MCF 10A (cell line): ENCODE results near the gene PTPRM. TPM values are rescaled to one million over a fixed set of nuclear protein-coding genes. Genes with fewer than 3 reads are reported as not detected.
A peak's percentile ranks its signal among the peaks of the same experiment; 100 is the strongest.

Source experiments
- BruUV-seq: library from RNA; stranded (reverse); fragments of 400-500 nt; replicated peaks from 2 replicates; lab custom pipeline; 2021; lab: Mats Ljungman, UMichigan
- CTCF ChIA-PET: fragments of 300-600 bp; sonication (Branson Sonifier 250); formaldehyde crosslinking; extraction: SDS; loops from one replicate; lab custom pipeline; 2021; ENCODE audit warnings: antibody characterized with exemption, inconsistent platforms; lab: Yijun Ruan, JAX
- POLR2A ChIA-PET: fragments of 300-600, 350-650 bp; sonication (Branson Sonifier 250); formaldehyde crosslinking; extraction: SDS; loops from one replicate; lab custom pipeline; 2020; ENCODE audit warnings: antibody characterized with exemption, inconsistent platforms; lab: Yijun Ruan, JAX
- DNase-seq: peaks from one replicate; pipeline ENCODE4 v3.0.0-alpha.2; 2018; ENCODE audit not compliant: unreplicated experiment
- H3K27ac Mint-ChIP-seq: one replicate; pipeline ENCODE4 v1.8.0; 2022; ENCODE audit warnings: mild to moderate bottlenecking, low read depth, mixed read lengths; ENCODE audit not compliant: unreplicated experiment
- H3K27me3 Mint-ChIP-seq: one replicate; pipeline ENCODE4 v1.8.0; 2022; ENCODE audit warnings: mixed read lengths; ENCODE audit not compliant: insufficient read depth, unreplicated experiment
- H3K36me3 Mint-ChIP-seq: one replicate; pipeline ENCODE4 v1.8.0; 2022; ENCODE audit warnings: mild to moderate bottlenecking, moderate library complexity, mixed read lengths; ENCODE audit not compliant: insufficient read depth, unreplicated experiment
- H3K4me1 Mint-ChIP-seq: one replicate; pipeline ENCODE4 v1.8.0; 2022; ENCODE audit warnings: mixed read lengths; ENCODE audit not compliant: insufficient read depth, unreplicated experiment
- H3K4me3 Mint-ChIP-seq: one replicate; pipeline ENCODE4 v1.8.0; 2022; ENCODE audit warnings: mild to moderate bottlenecking, moderate library complexity, mixed read lengths; ENCODE audit not compliant: unreplicated experiment
- H3K9me3 Mint-ChIP-seq: one replicate; pipeline ENCODE4 v1.8.0; 2022; ENCODE audit warnings: mixed read lengths; ENCODE audit not compliant: unreplicated experiment
- intact Hi-C: fragments of 100-400 bp; cut with micrococcal nuclease; formaldehyde crosslinking; loops from 2 replicates; pipeline ENCODE4 v1.14.1; 2022
- total RNA-seq: library from RNA; stranded (reverse); gene quantifications from 2 replicates; pipeline ENCODE4 v1.2.3, GENCODE V29; 2022
- TF ChIP-seq, protein P1 (sequence below): fragments of 200-600 bp; IDR thresholded peaks from one replicate; pipeline ENCODE4 v1.8.0; 2022; ENCODE audit warnings: antibody characterized with exemption, mild to moderate bottlenecking; ENCODE audit not compliant: unreplicated experiment

The PTPRM gene
- total RNA-seq, 1 experiment from 2014 or later, result 82.8 TPM

DNA sequence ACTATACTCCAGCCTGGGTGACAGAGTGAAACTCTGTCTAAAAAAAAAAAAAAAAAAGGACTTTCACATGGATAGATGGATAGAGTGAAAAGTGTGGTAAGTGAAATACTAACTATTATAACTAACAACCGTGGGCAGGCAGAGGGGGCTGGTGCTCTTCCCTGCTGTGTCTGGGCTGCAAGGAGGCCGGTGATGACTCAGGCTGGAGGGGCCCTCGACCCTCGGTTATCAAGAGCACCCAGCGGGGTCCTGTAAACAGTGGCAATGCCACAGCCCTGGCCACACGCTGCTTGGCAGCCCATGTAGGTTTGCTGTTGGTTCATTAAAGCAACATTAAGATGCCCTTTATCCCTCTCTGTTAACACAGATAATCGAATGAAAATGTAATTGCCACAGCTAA is 857.4 kb downstream of the PTPRM start:
- BruUV-seq, result no TSS peak
- CTCF ChIA-PET, result interaction anchor here (2.2 kb wide), 1 partner anchor 12 kb away, joined by 6 read pairs; no protein-coding TSS in a partner anchor

DNA sequence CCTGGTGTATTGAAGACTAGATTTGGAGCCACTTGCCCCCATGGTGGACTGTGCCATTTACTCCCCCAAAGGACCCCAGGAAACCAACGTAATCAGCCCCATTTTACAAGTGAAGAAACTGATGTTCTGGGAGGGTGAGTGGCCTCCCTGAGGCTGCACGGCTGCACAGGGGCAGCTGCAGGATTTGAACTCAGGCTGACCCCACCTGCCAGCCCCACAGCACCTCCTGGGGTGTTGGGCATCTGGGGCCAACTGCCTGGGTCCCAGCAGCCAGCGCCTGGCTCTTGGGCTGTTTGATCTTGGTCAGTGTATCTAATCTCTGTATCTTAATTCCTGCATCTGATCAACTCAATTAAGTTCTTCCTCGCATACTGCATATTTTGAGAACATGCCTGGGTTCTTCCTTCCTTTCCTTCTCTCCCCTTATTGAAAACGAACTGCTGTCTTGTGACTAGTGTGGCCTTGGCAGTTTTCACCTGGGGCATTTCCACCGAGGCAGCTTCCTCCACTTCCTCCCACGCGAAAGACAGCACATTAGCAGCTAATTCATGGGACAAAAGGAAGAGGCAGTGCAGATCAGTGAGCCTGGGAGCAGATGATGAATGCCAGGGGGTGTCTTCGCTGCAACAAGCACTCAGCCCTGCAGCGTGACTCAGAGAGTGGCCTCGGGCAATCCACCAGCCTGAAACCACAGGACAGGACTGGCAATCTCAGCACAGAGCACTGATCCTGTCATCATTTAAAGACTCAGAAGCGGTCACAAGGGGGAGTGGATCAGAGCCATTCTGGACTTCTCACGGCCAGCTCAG is 858.0 kb downstream of the PTPRM start:
- no peaks in the 10 kb centered on the region for H3K27me3 Mint-ChIP-seq
- DNase-seq, result peak; percentile 72
- H3K9me3 Mint-ChIP-seq, result no peaks in the 10 kb centered on the region
- no peak overlapping the region for H3K4me3 Mint-ChIP-seq
- H3K27ac Mint-ChIP-seq, result no peak overlapping the region
- intact Hi-C loops, result no loop called here
- CTCF ChIA-PET, result interaction anchor here (0.6 to 2.2 kb wide), 4 partner anchors 11 to 391 kb away, joined by 3 to 6 read pairs (median 4); no protein-coding TSS in a partner anchor
- H3K4me1 Mint-ChIP-seq, result peaks cover 6% of the 10 kb centered on the region
- POLR2A ChIA-PET, result interaction anchor here (1.1 to 1.4 kb wide), 2 partner anchors 10 to 88 kb away, joined by 3 to 4 read pairs; no protein-coding TSS in a partner anchor
- no TSS peak for BruUV-seq
- no peaks in the 10 kb centered on the region for H3K36me3 Mint-ChIP-seq
- TF ChIP-seq, protein P1, sequence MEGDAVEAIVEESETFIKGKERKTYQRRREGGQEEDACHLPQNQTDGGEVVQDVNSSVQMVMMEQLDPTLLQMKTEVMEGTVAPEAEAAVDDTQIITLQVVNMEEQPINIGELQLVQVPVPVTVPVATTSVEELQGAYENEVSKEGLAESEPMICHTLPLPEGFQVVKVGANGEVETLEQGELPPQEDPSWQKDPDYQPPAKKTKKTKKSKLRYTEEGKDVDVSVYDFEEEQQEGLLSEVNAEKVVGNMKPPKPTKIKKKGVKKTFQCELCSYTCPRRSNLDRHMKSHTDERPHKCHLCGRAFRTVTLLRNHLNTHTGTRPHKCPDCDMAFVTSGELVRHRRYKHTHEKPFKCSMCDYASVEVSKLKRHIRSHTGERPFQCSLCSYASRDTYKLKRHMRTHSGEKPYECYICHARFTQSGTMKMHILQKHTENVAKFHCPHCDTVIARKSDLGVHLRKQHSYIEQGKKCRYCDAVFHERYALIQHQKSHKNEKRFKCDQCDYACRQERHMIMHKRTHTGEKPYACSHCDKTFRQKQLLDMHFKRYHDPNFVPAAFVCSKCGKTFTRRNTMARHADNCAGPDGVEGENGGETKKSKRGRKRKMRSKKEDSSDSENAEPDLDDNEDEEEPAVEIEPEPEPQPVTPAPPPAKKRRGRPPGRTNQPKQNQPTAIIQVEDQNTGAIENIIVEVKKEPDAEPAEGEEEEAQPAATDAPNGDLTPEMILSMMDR, result no peak

More for the DNA sequence above, 857.4 kb downstream of the PTPRM start:
- intact Hi-C loops, result no loop called here
- H3K4me3 Mint-ChIP-seq, result no peak overlapping the region
- H3K27ac Mint-ChIP-seq, result no peak overlapping the region
- DNase-seq, result no peak
- H3K27me3 Mint-ChIP-seq, result no peaks in the 10 kb centered on the region
- no peaks in the 10 kb centered on the region for H3K9me3 Mint-ChIP-seq
- no peaks in the 10 kb centered on the region for H3K36me3 Mint-ChIP-seq
- POLR2A ChIA-PET, result interaction anchor here (0.7 to 1.4 kb wide), 2 partner anchors 9 to 137 kb away, joined by 3 to 4 read pairs; no protein-coding TSS in a partner anchor
- TF ChIP-seq, protein P1, result no peak
- H3K4me1 Mint-ChIP-seq, result peaks cover 6% of the 10 kb centered on the region

DNA sequence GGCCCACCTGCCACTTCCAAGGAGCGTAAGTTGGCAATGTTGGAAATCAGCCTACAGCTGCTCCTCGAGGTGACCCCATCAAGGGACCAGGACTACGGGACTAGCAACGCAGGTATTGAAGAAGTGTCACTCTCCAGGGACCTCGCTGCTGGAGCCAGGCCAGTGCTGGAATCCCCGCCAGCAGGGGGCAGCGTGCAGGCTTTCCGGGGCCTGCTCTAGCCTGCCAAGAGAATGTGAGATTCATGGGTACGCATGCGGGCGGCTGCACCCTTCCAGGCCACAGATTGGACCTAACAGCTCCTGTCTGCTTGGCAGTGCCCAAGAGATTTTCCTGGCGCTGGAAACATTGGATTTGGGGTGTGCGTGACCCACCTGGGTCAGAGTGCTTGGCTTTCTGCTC is 859.3 kb downstream of the PTPRM start:
- Mint-ChIP-seq H3K4me3 (no peak overlapping the region), H3K4me1 (peaks cover 6% of the 10 kb centered on the region), H3K27me3 (no peaks in the 10 kb centered on the region), H3K36me3 (no peaks in the 10 kb centered on the region), H3K9me3 (no peaks in the 10 kb centered on the region), H3K27ac (no peak overlapping the region)
- POLR2A ChIA-PET, result interaction anchor here (1.1 kb wide), 1 partner anchor 87 kb away, joined by 3 read pairs; no protein-coding TSS in a partner anchor
- BruUV-seq, result no TSS peak
- TF ChIP-seq, protein P1, result peak; percentile 30
- intact Hi-C loops, result no loop called here
- CTCF ChIA-PET, result interaction anchor here (0.6 to 2.2 kb wide), 5 partner anchors 10 to 1200 kb away, joined by 3 to 6 read pairs (median 4); no protein-coding TSS in a partner anchor
- no peak for DNase-seq

DNA sequence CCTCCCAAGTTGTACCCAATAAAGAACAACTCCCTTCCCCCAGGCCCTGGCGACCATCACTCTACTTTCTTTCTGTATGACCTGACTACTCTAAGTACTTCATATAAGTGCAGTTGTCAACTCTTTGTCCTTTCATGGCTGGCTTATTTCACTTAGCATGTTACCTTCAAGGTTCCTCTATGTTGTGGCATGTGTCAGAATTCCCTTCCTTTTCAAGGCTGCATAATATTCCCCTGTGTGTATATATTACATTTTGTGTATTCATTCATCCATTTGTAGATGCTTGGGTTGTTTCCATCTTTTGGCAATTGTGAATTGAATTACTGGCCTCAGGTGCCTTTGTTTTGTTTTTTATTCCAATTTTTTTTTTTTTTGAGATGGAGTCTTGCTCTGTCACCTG is 860.2 kb downstream of the PTPRM start:
- ChIA-PET CTCF (no interaction called here), POLR2A (no interaction called here)
- BruUV-seq, result no TSS peak
- Mint-ChIP-seq H3K36me3 (no peaks in the 10 kb centered on the region), H3K4me3 (no peak overlapping the region), H3K4me1 (peaks cover 6% of the 10 kb centered on the region), H3K27ac (no peak overlapping the region), H3K9me3 (no peaks in the 10 kb centered on the region), H3K27me3 (no peaks in the 10 kb centered on the region)
- intact Hi-C loops, result no loop called here
- TF ChIP-seq, protein P1, result no peak
- DNase-seq, result no peak
